Coronary artery (tissue), 2 donors: ENCODE results near the gene TSFM.

Experiments used
- DNase-seq: peaks from one replicate; pipeline ENCODE4 v3.0.0-alpha.2; 2017; ENCODE audit warnings: low spot score
- H3K27ac ChIP-seq, 2 donors: fragments of 200-600 bp; sonication (generic); one replicate each; pipeline ENCODE4 v1.5.1; 2016 to 2019
- H3K4me3 ChIP-seq: fragments of 200-600 bp; sonication (generic); 2 replicates; pipeline ENCODE4 v1.5.1; 2016; ENCODE audit warnings: mild to moderate bottlenecking, moderate library complexity
- CTCF ChIP-seq: fragments of 200-600 bp; sonication (generic); IDR thresholded peaks from one replicate; pipeline ENCODE4 v1.5.1; 2019; ENCODE audit warnings: antibody characterized with exemption

Gene TSFM

DNA sequence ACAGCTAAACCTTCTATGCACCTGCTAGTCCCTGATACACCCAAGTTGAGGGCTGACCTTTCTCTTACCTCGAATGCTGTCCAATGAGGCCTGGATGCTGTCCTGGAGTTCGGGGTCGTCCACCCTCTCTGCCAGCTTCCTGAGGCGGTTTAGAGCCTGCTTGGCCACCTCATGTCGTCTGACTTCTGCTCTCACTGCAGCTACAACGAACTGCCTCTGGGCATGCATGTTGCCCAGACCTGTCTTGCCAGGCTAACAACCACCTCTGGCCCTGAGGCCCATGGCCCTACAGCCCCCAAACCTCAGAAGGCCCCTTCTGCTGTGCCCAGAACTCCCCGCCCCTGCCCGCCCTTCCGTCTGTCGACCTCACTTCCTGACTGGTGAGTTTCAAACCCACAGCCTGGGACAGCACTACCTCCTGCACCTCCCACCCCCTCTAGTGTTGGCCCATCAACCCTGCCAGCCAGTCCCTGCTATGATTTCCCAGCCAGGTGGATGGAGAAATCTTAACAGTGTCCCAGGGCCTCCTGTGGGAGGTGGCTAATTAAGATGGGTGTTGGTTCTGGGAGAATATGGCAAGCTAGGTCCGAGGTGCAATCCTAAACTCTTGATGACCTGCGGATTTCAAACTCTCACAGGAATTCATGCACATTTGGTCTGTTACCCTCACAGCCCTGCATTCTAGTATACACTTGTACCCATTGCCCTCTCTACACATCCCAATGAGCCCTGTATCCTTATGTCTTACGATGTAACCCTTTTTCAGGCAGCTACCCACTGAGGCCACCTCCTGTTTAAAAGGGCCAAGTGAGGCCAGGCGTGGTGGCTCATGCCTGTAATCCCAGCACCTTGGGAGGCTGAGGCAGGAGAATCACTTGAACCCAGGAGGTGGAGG is 40.5 kb upstream of the TSFM start:
- Histone ChIP-seq H3K27ac (no peak overlapping the region), H3K4me3 (peak overlapping the region; percentile 55)
- TF ChIP-seq CTCF, result no peak
- DNase-seq, result no peak

GRCh38 chr12:57743769-57744168 is 38.8 kb upstream of the TSFM start:
- Histone ChIP-seq H3K27ac (no peak overlapping the region), H3K4me3 (peak overlapping the region; percentile 98)
- no peak for TF ChIP-seq CTCF
- no peak for DNase-seq

- TF ChIP-seq CTCF, result no peak
- H3K4me3 ChIP-seq, result peak overlapping the region; percentile 98
- H3K27ac ChIP-seq, result peak overlapping the region; percentile 98 to 99
- peak; percentile 93 for DNase-seq
Observed at GRCh38 chr12:57744194-57744776, 38.3 kb upstream of the TSFM start.

- H3K27ac ChIP-seq, result peak within 1 kb of the TSS; percentile 98 to 99
- peak; percentile 98 for DNase-seq
- H3K4me3 ChIP-seq, result peak within 1 kb of the TSS; percentile 98
- TF ChIP-seq CTCF, result no peak
Observed at GRCh38 chr12:57744777-57745484, 37.7 kb upstream of the TSFM start, which contains the start of gene TSPAN31. TSPAN31 (plus strand) TSS chr12:57745039; CDS start chr12:57745155, 116 bp downstream.

DNA sequence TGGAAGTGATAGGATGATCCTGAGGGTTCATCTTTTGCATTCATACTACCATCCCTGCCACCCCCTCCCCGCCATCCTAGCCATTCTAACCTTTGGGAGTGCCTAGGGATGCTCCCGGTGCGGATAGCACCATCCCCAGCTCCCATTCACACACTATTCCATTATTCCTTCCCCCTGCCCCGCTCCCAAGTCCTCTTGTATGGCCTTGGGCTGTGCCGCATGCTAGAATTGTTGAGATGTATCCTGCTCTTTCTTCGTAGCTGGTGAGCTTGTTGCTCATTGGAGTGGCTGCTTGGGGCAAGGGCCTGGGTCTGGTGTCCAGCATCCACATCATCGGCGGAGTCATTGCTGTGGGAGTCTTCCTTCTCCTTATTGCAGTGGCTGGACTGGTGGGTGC is 37.1 kb upstream of the TSFM start:
- no peak for TF ChIP-seq CTCF
- H3K27ac ChIP-seq, result peak overlapping the region; percentile 98 to 99
- DNase-seq, result no peak
- H3K4me3 ChIP-seq, result peak overlapping the region; percentile 98

DNA sequence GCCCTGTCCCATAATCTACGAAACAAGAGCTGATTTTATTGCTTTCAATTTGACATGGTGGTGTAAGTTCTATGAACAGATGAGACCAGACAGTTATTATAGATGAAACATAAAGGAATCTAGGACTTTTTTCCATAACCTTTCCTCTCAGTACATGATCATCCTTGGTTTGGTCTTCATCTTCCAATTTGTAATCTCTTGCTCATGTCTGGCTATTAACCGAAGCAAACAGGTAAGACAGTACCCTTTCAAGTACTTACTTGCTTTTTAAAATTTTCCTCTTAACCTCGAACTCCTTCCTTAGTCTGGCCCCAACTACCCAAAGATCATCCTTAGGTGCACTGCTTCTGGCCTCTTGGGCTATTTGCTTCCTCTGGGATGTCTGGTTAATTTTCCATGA is 36.6 kb upstream of the TSFM start:
- Histone ChIP-seq H3K4me3 (peak overlapping the region; percentile 98), H3K27ac (no peak overlapping the region)
- DNase-seq, result no peak
- TF ChIP-seq CTCF, result no peak
